HL-60 (cell line): ENCODE results near the gene ZNF142.

Experiments
- DNase-seq, 2 experiments: peaks; one replicate each; pipeline ENCODE4 v3.0.0-alpha.2; 2010 to 2020; ENCODE audit warnings: low read depth in 1 of 2, low spot score in 1 of 2
- H3K27ac ChIP-seq: fragments of 250-450 bp; sonication (Bioruptor Pico); replicated peaks from 2 replicates; pipeline ENCODE4 v1.5.1; 2020; ENCODE audit warnings: mild to moderate bottlenecking, moderate library complexity
- H3K27me3 ChIP-seq: fragments of 250-450 bp; sonication (Bioruptor Pico); 2 replicates; pipeline ENCODE4 v1.5.1; 2021; ENCODE audit warnings: mild to moderate bottlenecking, moderate library complexity; ENCODE audit not compliant: insufficient read depth, poor library complexity, severe bottlenecking
- H3K4me3 ChIP-seq: replicated peaks from 2 replicates; pipeline ENCODE4 v1.5.1; 2011; ENCODE audit warnings: mild to moderate bottlenecking, control low read depth, low read length; ENCODE audit not compliant: insufficient read depth
- GABPA ChIP-seq: IDR thresholded peaks from 2 replicates; pipeline ENCODE4 v1.6.1; 2012; ENCODE audit warnings: low read depth
- POLR2AphosphoS5 ChIP-seq: IDR thresholded peaks from 2 replicates; pipeline ENCODE4 v1.6.1; 2012; ENCODE audit warnings: low read depth
- SPI1 ChIP-seq: IDR thresholded peaks from 2 replicates; pipeline ENCODE4 v1.6.1; 2012; ENCODE audit warnings: low read depth, mild to moderate bottlenecking, borderline replicate concordance
- TF ChIP-seq, protein P1 (sequence below): IDR thresholded peaks from 2 replicates; pipeline ENCODE4 v1.6.1; 2012; ENCODE audit warnings: low read depth; ENCODE audit not compliant: insufficient replicate concordance
- TF ChIP-seq, protein P2 (sequence below): IDR thresholded peaks from one replicate; pipeline ENCODE4 v1.5.1; 2011; ENCODE audit warnings: low read length, control low read depth, inconsistent platforms; ENCODE audit not compliant: insufficient read depth

Gene ZNF142

DNA sequence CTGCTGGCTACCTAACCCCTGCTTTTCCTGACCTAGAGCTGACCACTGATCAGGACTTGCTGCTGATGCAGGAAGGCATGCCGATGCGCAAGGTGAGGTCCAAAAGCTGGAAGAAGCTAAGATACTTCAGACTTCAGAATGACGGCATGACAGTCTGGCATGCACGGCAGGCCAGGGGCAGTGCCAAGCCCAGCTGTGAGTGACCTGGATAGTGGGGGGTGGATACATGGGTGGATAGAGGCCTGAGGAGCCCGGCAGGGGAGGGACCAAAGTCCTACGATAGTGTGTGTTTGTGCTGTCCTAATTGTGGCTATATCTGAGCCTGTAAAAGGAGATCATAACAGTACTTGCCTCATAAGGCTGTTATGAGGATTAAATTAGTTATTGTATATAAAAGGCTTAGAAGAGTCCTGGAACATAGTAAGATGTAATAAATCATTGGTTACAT lies 43.5 kb downstream of the ZNF142 start:
- H3K27ac ChIP-seq: no peak overlapping the region
- DNase-seq: no peak
- TF ChIP-seq POLR2AphosphoS5: no peak
- TF ChIP-seq, protein P1, sequence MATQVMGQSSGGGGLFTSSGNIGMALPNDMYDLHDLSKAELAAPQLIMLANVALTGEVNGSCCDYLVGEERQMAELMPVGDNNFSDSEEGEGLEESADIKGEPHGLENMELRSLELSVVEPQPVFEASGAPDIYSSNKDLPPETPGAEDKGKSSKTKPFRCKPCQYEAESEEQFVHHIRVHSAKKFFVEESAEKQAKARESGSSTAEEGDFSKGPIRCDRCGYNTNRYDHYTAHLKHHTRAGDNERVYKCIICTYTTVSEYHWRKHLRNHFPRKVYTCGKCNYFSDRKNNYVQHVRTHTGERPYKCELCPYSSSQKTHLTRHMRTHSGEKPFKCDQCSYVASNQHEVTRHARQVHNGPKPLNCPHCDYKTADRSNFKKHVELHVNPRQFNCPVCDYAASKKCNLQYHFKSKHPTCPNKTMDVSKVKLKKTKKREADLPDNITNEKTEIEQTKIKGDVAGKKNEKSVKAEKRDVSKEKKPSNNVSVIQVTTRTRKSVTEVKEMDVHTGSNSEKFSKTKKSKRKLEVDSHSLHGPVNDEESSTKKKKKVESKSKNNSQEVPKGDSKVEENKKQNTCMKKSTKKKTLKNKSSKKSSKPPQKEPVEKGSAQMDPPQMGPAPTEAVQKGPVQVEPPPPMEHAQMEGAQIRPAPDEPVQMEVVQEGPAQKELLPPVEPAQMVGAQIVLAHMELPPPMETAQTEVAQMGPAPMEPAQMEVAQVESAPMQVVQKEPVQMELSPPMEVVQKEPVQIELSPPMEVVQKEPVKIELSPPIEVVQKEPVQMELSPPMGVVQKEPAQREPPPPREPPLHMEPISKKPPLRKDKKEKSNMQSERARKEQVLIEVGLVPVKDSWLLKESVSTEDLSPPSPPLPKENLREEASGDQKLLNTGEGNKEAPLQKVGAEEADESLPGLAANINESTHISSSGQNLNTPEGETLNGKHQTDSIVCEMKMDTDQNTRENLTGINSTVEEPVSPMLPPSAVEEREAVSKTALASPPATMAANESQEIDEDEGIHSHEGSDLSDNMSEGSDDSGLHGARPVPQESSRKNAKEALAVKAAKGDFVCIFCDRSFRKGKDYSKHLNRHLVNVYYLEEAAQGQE: no peak
- TF ChIP-seq SPI1: no peak
- TF ChIP-seq, protein P2, sequence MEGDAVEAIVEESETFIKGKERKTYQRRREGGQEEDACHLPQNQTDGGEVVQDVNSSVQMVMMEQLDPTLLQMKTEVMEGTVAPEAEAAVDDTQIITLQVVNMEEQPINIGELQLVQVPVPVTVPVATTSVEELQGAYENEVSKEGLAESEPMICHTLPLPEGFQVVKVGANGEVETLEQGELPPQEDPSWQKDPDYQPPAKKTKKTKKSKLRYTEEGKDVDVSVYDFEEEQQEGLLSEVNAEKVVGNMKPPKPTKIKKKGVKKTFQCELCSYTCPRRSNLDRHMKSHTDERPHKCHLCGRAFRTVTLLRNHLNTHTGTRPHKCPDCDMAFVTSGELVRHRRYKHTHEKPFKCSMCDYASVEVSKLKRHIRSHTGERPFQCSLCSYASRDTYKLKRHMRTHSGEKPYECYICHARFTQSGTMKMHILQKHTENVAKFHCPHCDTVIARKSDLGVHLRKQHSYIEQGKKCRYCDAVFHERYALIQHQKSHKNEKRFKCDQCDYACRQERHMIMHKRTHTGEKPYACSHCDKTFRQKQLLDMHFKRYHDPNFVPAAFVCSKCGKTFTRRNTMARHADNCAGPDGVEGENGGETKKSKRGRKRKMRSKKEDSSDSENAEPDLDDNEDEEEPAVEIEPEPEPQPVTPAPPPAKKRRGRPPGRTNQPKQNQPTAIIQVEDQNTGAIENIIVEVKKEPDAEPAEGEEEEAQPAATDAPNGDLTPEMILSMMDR: no peak
- TF ChIP-seq GABPA: no peak
- no peak overlapping the region for H3K4me3 ChIP-seq
- H3K27me3 ChIP-seq: no peaks in the 10 kb centered on the region

GRCh38 chr2:218607436-218608115 lies 51.8 kb downstream of the ZNF142 start, which contains the start of gene PLCD4:
PLCD4 (plus strand) TSS chr2:218607899; CDS start chr2:218615740, 7,841 bp downstream.
- no peak within 1 kb of the TSS for H3K27ac ChIP-seq
- no peak for DNase-seq
- H3K27me3 ChIP-seq: no peaks in the 10 kb centered on the region
- no peak within 1 kb of the TSS for H3K4me3 ChIP-seq
- TF ChIP-seq POLR2AphosphoS5: no peak
- no peak for TF ChIP-seq SPI1
- TF ChIP-seq, protein P1: no peak

GRCh38 chr2:218605432-218605831 lies 54.0 kb downstream of the ZNF142 start:
- Histone ChIP-seq H3K27ac (no peak overlapping the region), H3K27me3 (no peaks in the 10 kb centered on the region), H3K4me3 (no peak overlapping the region)
- TF ChIP-seq, protein P1: no peak
- TF ChIP-seq SPI1 (no peak), GABPA (no peak), POLR2AphosphoS5 (no peak)
- TF ChIP-seq, protein P2: no peak
- no peak for DNase-seq
